Astrocyte of the spinal cord (primary cell): ENCODE results near the gene CACNA1C.

Experiments used
- DNase-seq: peaks from one replicate; pipeline ENCODE4 v3.0.0; 2011; ENCODE audit warnings: low read depth, low spot score
- H3K4me3 ChIP-seq: 2 replicates; pipeline ENCODE4 v1.5.1; 2011; ENCODE audit warnings: low read depth, mild to moderate bottlenecking, low read length, moderate library complexity
- in situ Hi-C: cut with HindIII; loops from 2 replicates; pipeline ENCODE4 v1.10.0; 2017; ENCODE audit warnings: low sequenced_read_pairs
- TF ChIP-seq, protein P1 (sequence below): IDR thresholded peaks from 2 replicates; pipeline ENCODE4 v1.5.1; 2012; ENCODE audit warnings: low read depth, mild to moderate bottlenecking, low read length, inconsistent platforms

The CACNA1C gene

DNA sequence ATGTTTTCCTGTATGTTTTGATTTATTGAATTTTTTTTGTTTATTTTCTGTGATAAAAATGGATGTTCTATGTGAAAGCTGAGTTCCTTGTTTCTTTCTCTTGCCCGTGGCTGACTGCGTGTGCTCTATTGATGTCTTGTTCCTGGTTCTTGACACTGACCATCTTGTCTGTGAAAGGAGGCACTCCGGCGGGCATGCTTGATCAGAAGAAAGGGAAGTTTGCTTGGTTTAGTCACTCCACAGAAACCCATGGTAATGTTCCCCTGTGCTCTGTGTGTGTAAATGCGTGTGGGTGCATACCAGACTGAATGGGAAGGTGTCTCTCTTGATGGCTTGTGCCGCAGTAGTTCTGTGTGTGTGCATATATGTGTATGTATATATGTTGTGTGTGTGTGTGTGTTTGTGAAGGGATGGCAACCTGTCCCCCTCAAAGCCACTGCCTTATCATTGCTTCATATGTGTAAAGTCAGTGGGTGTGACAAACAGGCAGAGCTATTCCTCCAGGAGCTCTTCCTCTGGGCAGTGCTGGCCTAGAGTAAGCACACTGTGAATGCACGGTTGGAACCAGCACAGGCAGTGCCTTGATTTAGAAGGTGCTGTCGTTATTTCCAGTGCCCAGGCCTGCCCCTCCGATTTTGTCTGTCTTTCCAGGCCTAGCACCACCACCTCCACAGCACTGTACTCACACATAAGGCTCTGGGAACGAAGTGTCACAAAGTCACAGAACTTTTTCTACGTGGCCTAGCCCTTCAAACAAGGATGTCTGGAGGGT, 494.7 kb downstream of the CACNA1C start:
- H3K4me3 ChIP-seq: no peak overlapping the region
- in situ Hi-C loops: no loop called here
- TF ChIP-seq, protein P1, sequence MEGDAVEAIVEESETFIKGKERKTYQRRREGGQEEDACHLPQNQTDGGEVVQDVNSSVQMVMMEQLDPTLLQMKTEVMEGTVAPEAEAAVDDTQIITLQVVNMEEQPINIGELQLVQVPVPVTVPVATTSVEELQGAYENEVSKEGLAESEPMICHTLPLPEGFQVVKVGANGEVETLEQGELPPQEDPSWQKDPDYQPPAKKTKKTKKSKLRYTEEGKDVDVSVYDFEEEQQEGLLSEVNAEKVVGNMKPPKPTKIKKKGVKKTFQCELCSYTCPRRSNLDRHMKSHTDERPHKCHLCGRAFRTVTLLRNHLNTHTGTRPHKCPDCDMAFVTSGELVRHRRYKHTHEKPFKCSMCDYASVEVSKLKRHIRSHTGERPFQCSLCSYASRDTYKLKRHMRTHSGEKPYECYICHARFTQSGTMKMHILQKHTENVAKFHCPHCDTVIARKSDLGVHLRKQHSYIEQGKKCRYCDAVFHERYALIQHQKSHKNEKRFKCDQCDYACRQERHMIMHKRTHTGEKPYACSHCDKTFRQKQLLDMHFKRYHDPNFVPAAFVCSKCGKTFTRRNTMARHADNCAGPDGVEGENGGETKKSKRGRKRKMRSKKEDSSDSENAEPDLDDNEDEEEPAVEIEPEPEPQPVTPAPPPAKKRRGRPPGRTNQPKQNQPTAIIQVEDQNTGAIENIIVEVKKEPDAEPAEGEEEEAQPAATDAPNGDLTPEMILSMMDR: no peak
- no peak for DNase-seq

DNA sequence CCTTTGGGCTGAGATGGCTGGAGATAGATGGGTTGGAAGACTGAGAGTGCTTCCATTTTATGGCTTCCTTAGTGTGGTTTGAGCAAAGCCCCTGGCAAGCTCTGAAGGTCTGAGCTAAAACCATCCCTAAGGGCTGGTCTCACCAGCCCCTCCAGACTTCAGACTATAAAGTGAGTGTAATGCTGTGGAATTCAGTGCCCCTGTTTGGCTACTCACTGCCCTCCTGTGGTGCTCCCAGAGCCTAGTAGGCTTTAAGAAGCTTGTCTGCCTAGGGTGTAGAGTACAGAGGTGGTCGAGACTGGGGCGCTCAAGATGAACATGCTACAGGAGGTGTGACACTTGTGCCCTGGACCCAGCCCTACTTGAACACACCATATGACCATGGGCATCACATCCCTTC, 495.3 kb downstream of the CACNA1C start:
- no peak overlapping the region for H3K4me3 ChIP-seq
- DNase-seq: no peak
- in situ Hi-C loops: no loop called here
- TF ChIP-seq, protein P1: no peak

DNA sequence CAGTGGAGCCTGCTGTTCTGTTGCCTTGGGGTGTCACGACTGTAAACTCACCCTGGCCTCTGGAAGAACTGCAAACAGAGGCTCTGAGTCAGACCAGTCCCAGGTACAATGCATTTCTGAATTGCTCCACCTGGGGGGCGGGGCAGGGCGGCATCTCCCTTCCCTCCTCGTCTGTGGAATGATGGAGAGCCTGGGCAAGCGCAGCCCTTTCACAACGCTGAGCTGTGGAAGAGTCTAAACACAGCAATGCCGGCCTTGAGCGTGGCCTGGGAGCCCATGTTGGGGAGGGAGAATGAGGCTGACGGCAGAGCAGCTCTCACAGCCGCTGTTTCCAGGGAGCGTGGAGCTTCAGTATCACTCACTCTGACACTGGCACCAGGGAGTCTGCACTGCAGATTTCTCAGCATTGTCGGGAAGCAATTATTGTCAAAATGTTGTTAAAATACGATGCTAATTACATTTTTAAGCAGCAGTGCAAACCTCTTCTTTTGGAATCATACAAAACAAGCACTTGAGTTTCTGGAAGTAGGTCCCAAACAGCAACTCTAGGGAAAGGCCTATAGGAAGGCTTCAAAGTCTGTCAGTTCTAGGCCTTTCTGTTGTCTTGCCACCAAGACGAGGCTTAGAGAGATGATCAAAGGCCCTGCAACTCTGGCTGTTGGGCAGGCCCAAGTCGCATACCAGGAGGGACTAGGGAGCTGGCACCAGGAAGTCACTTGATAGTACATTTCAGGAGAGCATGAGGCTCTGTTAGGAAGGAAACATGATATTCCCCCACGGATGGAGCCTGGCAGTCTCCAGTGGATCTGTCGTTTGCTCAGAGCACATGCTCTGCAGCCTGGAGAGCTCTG, 498.0 kb downstream of the CACNA1C start:
- in situ Hi-C loops: no loop called here
- TF ChIP-seq, protein P1: no peak
- no peak overlapping the region for H3K4me3 ChIP-seq
- no peak for DNase-seq

DNA sequence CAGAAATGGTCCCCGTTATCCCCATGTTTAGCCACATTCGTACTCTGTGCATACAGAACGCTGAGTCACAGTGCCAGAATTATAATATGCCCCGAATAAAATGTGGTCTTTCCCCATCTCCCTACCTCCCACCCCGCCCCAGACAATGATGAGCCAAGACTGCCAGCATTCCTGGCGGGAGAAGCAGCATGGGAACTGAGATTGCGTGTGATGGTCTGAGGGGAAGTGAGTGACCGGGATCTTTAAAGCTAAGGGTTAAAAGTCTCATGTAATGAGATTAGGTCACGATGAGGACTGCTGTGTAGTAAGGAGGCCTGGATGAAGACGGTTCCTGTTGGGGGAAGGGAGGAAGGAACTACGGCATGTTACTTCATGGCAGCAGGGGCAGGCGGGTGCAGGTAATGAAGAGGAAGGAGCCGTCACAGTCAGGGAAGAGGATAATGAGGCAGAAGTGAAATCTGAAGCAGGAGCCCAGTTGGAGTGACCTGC, 498.7 kb downstream of the CACNA1C start:
- TF ChIP-seq, protein P1: no peak
- in situ Hi-C loops: no loop called here
- no peak overlapping the region for H3K4me3 ChIP-seq
- DNase-seq: no peak

DNA sequence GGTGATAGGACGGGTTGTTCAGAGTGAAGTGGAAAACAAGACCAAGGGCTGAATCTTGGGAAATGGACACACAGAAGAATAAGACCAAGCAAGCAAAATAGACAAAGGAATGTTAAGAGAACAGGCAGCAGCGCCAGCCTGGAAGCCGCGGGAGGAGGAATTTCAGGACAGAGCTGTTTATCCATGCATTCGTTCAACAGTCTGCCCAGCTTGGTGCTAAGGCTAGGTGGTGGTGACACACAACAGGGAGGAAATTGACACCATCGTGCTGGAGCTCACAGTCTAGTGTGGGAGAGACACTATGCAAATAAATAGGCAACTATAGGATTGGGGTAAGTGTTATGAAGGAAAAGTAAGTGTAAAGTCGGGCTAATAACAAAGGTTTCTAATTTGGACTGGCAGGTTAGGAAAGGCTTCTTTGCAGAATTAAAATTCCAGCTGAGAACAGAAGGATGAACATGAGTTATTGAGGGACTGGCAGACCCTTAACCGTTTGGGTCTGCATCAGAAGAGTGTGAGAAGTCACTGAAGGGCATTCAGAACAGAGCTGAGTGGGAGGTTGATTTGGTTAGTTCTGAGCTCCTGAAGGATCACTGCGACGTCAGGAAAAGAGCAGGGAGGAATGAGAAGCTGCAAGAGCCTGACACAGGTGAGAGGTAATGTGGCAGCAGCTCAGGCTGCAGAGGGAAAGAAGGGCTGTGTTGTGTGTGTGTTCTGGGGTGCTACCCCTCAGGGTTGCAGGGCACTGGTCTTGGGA, 499.4 kb downstream of the CACNA1C start:
- H3K4me3 ChIP-seq: no peak overlapping the region
- in situ Hi-C loops: no loop called here
- no peak for DNase-seq
- TF ChIP-seq, protein P1: no peak

DNA sequence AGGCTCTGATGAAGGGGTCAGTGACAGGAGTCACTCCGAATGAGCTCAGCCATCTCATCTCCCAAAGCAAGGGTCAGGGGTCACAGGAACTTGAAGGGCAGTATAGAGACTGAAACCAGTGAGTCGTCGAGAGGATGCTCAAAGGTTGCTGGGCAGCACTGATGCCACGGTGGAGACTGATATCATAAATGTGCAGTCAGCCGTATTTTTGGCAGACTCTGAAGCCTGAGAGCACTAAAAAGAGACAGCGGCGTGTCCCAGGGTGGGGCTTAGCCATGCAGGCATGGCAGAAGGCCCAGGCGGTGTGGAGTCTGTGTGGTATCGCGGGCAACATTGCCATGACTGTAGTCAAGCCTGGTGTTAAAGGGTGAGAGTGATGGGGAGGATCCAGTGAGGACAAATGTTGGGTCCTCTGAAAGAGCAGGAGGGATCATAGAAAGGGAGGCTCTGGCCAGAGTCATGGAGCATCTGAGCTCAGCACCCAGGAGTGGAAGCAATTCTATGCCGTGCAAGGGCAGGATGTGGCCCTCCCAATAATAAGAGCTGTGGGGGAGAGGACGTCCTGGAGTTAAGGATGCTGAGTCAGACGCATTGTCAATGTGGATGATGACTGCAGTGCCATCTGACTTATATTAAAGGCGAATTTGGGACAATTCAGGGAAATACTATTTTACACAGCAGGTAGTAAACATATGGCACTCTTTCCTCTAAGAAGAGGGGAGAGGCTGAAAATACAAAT, 500.8 kb downstream of the CACNA1C start:
- in situ Hi-C loops: no loop called here
- H3K4me3 ChIP-seq: no peak overlapping the region
- no peak for DNase-seq
- TF ChIP-seq, protein P1: no peak
